Measurements from ENCODE around the gene CH25H.
A peak's percentile ranks its signal among the peaks of the same experiment; 100 is the strongest.
"Not testable (repeated sequence)": the region's sequence is repeated elsewhere in the genome, so short reads cannot be mapped to it uniquely, and the experiment has no call there.

CH25H gene, protein sequence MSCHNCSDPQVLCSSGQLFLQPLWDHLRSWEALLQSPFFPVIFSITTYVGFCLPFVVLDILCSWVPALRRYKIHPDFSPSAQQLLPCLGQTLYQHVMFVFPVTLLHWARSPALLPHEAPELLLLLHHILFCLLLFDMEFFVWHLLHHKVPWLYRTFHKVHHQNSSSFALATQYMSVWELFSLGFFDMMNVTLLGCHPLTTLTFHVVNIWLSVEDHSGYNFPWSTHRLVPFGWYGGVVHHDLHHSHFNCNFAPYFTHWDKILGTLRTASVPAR

DNA sequence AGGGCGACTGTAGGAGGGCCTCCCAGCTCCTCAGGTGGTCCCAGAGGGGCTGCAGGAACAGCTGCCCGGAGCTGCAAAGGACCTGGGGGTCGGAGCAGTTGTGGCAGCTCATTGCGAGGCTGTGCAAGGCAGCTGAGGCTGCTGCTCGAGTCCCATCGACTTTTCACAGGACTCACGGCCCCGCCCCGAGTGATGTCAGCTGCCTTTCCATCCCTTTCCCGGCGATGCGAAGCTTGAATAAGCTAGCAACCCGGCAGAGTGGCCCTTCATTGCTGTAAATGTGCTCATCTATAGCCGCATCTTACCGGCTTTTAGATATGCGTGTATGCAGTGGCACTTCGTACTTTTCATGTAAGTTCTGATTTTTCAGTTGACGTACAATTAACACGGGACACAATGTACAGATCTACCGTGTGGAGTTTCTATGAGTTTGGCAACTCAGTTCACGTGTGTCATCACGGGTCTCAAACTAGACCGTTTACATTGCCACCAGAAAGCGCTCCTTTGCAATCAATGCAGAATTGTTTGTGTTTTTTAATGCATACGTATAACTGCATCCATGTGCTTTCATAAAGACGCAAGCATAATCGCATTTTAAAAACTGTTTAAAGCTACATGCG, at the start of gene CH25H:
CH25H (minus strand) TSS at position 137 of the 620 bp plus-strand sequence; CDS start at position 112, 25 bp downstream.
- peak; percentile 36 for DNase-seq

DNA sequence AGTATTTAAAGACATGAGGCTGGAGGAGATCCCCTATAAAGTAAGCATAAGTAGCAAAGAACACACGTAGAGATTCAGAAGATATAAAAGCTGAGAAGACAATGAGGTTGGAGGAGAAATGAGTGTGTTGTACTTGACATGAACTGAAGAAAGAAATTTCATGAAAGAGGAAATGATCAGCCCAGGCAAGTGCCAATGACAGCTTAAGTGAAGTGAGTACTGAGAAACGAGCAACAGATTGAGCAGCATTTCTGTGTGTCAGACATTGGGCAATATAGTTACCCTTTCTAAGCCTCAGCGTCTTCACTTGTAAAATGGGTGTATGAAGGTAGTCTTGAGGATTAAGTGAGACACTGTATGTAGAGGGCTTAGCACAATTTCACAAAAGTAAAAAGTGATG, 49.2 kb upstream of the CH25H start:
- no peak for DNase-seq

DNA sequence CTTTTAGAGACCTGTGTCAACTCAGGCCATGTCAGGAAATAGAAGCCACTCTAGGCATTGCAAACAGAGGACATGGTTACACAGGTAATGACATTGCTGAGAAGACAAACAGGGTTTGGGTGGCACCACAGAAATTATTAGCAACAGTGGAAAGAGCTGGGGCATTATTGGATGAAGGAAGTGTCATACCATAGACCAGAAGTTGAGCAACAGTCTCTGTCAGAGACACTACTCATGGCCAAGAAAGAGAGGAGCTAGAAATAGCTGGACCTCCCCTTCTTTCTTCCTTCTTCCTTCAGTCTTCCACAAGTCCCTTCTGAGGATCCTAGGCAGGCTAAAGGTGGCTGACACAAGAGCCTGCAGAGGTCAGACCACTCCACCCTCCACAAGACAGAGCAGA, 48.7 kb upstream of the CH25H start:
- no peak for DNase-seq

DNA sequence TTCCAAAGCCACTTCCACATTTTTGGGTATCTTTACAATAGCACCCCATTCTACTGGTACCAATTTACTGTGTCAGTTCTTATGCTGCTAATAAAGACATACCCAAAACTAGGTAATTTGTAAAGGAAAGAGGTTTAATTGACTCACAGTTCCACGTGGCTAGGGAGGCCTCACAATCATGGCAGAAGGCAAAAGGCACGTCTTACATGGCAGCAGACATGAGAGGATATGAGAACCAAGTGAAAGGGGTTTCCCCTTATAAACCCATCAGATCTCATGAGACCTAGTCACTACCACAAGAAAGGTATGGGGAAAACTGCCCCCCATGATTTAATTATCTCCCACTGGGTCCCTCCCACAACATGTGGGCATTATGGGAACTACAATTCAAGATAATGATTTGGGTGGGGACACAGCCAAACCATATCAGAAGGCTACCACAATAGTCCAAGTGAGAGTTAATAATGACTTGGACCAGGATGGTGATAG, 48.0 kb upstream of the CH25H start:
- not testable (repeated sequence) for DNase-seq

DNA sequence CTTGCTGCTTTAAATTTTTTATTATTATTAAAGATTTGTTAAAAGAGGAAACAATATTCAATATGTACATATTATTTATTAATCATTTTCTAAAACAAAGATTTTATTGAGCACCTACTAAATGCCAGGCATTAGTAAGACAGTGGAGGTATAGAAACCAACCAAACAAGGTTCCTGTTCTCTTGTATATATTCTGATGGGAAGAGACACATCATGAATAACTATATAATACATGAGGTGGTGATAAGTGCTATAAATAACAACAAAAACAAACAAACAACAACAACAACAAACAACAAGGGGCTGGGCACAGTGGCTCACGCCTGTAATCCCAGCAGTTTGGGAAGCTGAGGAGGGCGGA, 45.1 kb upstream of the CH25H start:
- no peak for DNase-seq

DNA sequence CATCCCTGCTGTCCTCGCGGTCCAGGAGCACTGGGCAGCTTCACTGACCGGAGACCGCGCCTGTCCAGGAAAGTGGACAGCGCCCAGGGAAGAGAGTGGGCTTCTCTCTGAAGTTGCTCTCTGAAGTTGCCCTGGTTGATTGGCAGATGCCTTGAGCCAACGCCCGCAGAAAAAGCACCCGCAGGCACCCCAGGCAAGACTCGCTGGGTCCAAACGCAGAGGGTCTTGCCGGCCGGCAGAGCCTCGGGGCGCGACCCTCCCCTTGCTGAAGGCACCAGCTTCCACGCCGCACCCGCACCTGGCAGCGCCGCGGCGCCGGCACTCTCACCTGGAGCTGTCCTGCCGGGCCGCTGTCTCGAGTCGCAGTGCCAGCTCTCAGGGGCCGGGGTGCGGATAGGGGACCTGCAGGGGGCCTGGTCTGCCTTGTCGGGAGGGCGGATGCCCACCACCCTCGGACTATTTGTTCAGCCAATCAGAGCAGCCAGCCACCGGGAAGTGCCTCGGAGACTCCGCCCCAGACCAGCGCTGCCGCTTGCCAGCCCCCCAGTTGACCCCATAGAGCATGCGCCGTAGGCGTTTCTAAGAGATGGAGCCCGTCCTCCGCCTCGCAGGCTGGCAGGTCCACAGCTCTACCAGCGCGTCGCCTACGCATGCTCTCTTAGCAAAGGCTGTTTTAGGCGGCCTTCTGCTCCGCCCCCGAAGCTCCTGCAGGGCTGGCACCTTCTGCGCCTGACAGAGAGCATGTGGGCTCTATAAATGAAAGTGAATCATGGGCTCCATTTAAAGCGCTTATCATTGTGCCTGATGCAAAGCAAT, 44.5 kb upstream of the CH25H start, which contains the start of gene LIPA:
LIPA (minus strand) TSS at position 367 of the 816 bp plus-strand sequence. CDS start 4,127 bp downstream, outside the sequence.
- DNase-seq, result peak; percentile 91

DNA sequence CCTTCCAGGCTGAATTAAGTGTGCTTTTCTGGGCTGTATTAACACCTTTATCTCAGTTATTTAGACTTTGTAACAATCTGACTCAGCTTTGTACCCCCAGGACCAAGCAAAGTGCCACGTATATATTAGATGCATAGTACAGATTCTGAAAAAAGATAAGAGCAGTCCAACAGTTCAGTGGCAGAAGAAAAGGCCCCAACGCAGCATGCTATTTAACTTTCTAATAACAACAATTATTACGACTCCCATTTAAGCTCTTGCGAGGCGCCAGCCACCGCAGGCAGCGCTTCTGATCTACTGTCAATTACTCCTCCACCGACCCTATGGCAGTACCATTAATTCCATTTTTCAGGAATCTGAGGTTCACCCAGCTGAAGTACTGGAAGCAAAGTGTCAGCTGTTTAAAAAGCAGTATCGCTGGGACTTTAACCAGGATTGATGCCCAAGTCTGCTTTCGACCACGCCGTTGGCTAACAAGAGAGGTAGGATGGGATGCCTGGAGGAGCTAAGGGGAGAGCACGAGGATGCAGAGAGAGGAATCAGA, 43.8 kb upstream of the CH25H start:
- no peak for DNase-seq

DNA sequence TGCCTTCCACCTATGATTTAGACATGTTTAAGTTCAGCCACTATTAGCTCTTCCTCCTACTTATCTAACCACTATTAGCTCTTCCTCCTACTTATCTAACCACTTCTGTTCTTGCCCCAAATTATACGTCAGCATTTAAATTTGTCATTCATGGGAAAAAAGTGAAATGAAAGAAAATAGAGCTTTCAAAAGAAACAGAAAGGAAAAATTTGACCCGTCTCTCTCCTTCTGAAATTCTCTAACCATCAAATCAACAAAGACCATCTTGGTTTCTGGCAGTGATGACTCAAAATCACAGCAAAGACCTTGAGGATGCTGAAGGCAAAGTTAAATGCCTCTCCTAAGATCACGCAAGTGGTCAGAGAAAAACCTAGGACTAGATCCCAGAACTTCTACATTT, 41.9 kb upstream of the CH25H start:
- no peak for DNase-seq

DNA sequence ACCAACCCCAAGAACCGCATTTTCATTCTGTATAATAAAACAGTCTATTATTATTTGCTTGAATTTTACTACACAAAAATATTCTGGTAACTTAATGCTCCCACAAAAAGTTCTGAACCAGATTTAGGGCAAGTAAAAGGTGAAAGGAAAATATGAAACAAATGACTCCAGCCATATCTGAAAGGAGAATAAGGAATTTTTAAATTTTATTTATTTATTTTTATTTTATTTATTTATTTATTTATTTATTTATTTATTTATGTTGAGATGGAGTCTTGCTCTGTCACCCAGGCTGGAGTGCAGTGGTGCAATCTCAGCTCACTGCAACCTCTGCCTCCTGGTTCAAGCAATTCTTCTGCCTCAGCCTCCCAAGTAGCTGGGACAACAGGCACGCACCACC, 40.5 kb upstream of the CH25H start:
- DNase-seq, result not testable (repeated sequence)

DNA sequence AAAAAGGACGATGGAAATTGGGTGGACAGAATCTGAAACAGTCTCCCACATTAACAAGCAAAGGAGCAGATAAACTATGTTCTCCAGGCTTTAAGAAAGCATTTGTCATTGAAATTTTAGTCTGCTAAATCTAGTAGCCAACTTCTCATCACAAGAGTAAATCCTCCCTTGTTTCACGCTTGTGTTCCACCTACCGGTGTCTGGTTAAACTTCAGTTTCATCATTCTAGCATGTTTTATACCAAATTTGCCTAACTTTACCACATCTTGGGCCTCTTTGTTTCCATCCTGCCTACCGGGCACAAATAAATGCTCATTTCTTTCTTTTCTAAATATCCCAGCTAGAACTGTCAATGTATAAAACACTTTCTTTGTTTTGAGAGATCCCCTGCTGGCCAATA, 38.7 kb upstream of the CH25H start:
- DNase-seq, result no peak

DNA sequence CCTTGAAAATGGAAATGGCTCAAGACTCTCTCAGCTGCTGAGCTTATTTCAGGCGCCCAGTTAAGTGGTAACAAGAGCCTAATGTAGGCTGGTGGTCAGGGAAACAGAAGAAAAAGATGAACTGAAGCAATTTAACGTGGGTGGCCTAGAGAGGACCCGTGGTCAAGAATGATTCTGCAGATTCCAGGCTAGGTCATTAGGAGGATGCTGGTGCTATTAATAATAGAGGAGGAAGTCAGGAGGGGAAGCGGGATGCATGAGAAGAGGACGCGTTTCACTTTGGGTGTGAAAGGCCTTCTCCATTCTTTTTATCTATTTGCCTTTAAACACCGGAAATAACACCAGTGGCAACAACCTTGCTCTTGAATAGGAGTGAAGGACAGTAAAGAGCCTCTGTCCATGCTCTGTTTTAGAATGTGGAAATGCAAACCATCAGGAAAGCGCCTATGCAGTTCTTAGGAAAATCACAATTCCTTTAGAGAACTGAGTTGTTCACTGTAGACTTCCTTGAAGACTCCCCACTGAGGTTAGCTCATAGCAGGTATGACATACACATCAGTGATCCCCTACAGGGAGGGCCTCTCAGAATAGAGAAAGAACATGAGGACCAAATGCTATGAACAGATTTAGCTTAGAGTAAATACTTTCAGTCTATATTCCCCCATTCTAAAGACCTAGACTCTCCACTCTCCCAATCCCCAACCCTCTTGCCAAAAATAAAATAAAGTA, 35.9 kb upstream of the CH25H start:
- no peak for DNase-seq

DNA sequence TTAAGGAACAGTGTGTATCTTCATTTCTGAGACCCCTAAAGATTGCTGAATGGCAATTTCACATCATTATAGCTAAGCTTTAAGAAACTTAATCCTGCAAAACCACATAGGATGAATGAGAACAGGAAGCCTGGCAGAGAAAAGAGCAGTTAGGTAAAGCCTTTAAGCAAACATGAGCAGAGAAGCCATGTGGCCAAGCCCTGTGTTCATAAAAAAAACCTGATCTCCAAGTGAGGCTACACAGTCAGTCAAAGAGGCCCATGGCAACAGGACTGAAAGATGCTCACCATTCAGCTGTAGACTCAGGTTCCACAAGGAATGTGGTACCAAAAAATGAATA, 35.2 kb upstream of the CH25H start:
- no peak for DNase-seq

DNA sequence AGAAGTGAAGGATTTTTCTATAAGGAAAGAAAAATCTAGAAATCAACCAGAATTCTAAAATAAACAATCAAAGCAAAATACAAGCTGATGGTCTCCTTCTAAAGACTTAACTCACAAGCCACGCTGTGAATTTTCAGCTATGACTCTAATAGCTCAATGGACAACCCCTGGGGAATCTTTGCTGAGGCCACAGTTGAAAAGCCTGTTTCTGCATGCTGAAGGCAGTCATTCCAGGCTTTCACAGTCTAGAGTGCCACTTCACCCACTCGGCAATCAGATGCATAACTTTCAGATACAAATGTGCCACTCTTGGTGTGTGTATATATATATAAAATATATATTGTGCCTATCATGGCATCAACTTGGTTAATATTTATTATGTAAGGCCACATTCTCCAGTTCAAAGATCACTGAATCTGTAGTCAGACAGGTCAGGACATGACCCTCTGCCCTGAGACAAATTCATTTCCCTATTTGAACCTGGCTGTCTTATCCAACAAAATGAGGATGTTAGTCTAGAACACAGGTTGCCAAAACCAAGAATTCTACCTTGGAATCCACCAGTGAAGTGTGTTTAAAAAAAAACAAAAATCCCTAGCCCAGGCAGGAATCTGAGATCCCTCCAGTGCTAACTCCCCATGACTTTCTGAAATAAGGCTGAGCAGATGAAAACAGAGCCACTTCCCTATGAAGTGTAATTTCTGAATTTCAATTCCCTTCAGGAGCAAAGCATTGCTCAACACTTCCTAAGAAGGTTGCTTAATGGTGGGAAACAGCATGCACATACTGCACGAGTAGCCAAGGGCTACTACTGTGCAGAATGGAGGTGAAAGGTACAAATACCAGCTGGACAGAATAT, 34.6 kb upstream of the CH25H start:
- DNase-seq, result no peak

DNA sequence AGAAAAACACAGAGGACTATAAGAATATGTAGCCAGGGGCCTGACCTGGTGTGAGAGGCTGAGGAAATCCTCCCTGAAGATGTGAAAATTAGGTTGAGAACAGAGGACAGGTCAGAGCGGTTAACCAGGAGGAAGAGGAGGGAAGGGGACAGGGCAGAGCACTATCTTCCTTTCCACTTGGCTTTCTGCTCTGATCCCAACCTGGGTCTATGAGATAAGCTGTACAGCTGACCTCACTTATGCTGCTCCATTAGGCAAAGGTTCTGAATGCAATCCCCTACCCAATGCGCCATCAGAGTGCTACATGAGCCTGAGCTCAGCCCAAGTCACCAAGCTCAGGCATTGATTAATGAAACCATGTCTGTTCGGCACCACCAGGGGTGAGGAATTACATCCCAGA, 33.9 kb upstream of the CH25H start:
- DNase-seq, result no peak

DNA sequence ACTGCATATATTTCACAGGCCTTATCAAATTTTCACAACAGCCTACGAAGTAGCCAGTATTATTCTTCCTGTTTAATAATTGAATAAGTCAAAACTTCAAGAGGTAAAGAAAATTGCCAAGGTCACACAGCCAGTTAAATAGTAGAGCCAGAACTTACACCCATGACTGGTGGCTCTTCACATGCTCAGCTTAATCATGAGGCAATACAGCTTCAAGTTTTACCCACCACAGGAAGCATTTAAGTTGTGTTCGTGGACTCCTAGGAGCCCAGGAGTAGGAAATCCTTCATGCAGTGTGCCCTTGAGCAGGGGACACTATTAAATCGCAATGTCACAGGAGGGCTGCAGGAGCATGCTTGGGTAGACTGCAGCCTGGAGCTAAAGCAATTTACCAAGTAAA, 33.4 kb upstream of the CH25H start:
- no peak for DNase-seq

DNA sequence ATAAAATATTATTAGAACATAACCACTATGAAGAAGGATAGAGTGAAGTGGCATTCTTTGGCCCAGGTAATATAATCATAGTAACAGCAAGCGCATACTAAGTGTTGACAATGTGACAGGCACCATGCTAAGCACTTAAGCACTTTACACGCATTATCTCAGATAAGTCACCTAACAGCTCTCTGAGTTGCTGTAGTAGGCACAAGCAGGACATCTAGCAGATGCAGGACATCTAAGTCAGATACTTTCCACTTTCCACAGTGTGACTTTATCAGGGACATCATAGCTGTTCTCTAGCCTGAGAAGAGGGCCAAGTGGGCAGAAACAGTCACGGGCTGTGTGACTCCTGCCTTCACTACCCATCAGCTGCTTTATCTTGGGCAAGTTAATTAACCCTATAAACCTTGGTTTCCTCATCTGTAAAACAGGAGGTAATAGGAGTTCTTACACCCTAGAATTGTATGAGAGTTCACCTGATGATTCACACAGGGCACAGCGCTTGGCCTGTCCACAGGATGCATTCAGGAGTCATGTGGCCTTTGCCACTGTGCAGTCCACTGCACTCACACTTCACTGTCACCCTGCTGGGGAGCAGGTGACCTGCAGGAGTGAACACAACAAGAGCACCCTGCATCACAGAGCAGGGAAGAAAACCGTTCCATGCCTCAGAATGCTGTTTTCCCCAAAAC, 32.0 kb upstream of the CH25H start:
- DNase-seq, result no peak

DNA sequence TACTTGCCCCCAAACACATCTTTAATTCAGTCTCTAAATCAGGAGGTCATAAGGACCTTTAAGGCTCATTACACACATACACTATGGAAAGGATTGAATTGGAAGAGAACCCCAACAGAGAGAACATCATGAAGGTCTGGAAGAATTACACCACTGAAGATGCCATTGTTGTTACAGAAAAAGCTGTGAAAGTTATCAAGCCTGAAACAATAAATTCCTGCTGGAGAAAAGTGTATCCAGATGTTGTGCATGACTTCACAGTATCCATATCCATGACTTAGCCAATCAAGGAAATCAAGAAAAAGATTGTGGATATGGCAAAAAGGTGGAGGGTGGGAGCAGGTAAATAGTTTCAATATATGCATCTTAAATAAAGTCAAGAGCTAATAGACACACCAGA, 30.7 kb upstream of the CH25H start:
- no peak for DNase-seq

DNA sequence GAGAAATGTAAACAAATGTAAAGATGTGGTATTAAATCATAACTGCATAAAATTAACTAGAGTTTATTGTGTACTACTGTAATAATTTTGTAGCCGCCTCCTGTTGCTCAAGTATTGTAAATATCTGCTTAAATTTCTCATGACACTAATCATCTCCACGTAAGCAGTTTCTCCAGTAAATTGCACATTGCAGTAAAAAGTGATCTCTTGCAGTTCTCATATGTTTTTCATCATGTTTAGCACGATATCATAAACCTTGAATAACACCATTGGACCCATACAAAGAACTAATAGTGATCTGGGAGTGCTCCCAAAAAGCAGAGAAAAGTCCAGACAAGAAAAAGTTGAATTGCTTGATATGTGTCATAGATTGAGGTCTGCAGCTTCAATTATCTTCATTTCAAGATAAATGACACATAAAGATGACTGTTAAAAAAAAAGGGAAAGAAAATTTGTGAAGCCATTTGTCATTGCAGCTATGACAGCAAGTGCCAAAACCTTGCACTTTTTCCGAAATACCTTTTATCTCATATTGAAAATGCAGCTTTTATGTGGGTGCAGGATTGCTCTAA, 29.2 kb upstream of the CH25H start:
- DNase-seq, result no peak

DNA sequence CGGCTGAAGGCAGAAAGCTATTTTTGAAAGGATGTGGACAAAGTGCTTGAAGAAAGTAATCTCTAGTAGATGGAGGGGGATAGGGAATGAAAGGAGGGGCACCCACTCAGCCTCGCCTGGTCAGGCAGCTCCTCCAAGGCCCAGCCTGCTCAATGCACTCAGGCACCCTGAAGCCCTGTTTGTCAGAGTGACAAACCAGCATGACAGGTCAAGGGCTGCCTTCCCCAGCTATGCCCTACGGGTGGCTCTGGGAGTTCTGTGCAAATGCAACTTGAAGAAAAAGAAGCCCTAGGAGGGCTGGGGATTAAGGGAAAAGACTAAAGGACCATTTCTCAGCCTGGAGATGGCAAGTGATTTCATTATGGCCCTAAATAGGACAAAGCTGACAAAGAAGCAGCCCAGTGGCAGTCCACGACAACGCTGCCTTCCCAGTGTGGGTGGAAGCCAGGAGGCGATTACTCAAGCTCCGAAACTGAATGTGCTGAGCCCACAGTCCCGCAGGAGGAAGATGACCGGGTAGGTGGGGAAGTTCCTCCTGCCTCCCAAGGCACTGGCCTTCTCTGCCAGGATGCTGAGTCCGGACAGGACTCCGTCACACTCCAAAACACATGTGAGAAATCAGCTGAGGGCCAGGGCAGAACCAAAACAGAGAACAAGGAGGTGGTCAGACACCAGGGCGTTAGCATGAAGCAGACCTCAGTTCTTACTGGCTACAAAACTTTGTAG, 28.1 kb upstream of the CH25H start:
- no peak for DNase-seq

DNA sequence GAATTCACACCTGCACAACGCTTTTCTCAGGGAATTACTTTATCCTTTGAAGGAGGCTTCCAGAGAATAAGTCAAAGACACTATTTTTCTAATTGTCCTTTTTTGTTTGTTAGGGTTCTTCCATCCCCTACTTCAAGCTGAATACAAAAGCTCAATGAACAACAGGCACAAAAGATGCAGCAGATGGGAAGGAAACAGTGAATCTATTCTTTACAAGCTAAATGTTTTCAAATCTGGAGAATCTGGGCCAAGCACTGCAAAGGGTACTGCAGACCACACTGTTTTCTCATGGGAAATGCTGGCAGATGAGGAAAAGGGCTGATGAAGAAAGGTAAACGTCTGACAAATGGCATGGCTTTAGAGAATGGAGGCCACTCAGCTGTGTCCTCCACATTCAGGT, 25.9 kb upstream of the CH25H start:
- no peak for DNase-seq
